Activated naive CD4-positive, alpha-beta T cell treated with anti-CD3 and anti-CD28 coated beads for 36 hours (primary cell): ENCODE results near the gene GSTO1. TPM values are rescaled to one million over a fixed set of nuclear protein-coding genes. Genes with fewer than 3 reads are reported as not detected.

ENCODE experiments used
- CTCF ChIA-PET: fragments of 350-600 bp; sonication (Branson Sonifier 250); formaldehyde crosslinking; loops from one replicate; lab custom pipeline; 2021; ENCODE audit warnings: antibody characterized with exemption; lab: Charles Lee
- DNase-seq: peaks from one replicate; pipeline ENCODE4 v3.0.0-alpha.2; 2020
- H3K27ac Mint-ChIP-seq: one replicate; pipeline ENCODE4 v1.8.0; 2021; ENCODE audit warnings: mild to moderate bottlenecking, mixed read lengths
- H3K27me3 Mint-ChIP-seq: one replicate; pipeline ENCODE4 v1.8.0; 2021; ENCODE audit warnings: low read depth, mixed read lengths
- H3K36me3 Mint-ChIP-seq: one replicate; pipeline ENCODE4 v1.8.0; 2021; ENCODE audit warnings: low read depth, mixed read lengths
- H3K4me1 Mint-ChIP-seq: one replicate; pipeline ENCODE4 v1.8.0; 2021; ENCODE audit warnings: low read depth, mixed read lengths
- H3K4me3 Mint-ChIP-seq: one replicate; pipeline ENCODE4 v1.8.0; 2021; ENCODE audit warnings: mild to moderate bottlenecking, moderate library complexity, mixed read lengths
- H3K9me3 Mint-ChIP-seq: one replicate; pipeline ENCODE4 v1.8.0; 2021; ENCODE audit warnings: mixed read lengths
- intact Hi-C: fragments of 100-400 bp; cut with micrococcal nuclease; formaldehyde crosslinking; loops from one replicate; pipeline ENCODE4 v1.15.1; 2023
- total RNA-seq, 2 experiments: library from RNA; stranded (reverse); gene quantifications; one replicate each; pipeline ENCODE4 v1.2.3, GENCODE V29; 2021

Gene GSTO1
- total RNA-seq, 2 experiments from 2014 or later: 197 to 201 TPM

GRCh38 chr10:104253106-104253505 is 1.6 kb upstream of the GSTO1 start:
- H3K27me3 Mint-ChIP-seq: peaks cover 6% of the 10 kb centered on the region
- intact Hi-C loops: no loop called here
- no peak overlapping the region for H3K4me3 Mint-ChIP-seq
- H3K4me1 Mint-ChIP-seq: peaks cover 36% of the 10 kb centered on the region
- no peaks in the 10 kb centered on the region for H3K9me3 Mint-ChIP-seq
- CTCF ChIA-PET: interaction anchor here (1.0 to 5.0 kb wide), 2 partner anchors 22 to 129 kb away, joined by 4 to 39 read pairs; no protein-coding TSS in a partner anchor
- no peak for DNase-seq
- peaks cover 18% of the 10 kb centered on the region for H3K36me3 Mint-ChIP-seq
- no peak overlapping the region for H3K27ac Mint-ChIP-seq

- peaks cover 24% of the 10 kb centered on the region for H3K36me3 Mint-ChIP-seq
- DNase-seq: no peak
- CTCF ChIA-PET: interaction anchor here (1.0 to 5.0 kb wide), 5 partner anchors 10 to 129 kb away, joined by 4 to 39 read pairs (median 6); no protein-coding TSS in a partner anchor
- H3K27ac Mint-ChIP-seq: peak overlapping the region; percentile 99
- no peaks in the 10 kb centered on the region for H3K9me3 Mint-ChIP-seq
- H3K27me3 Mint-ChIP-seq: peaks cover 4% of the 10 kb centered on the region
- peak overlapping the region; percentile 99 for H3K4me3 Mint-ChIP-seq
- intact Hi-C loops: loop anchor here (1.0 kb wide), 1 partner anchor 22 kb away; the partner anchor contains the start of gene CFAP43
- H3K4me1 Mint-ChIP-seq: peaks cover 43% of the 10 kb centered on the region
Measured at GRCh38 chr10:104253606-104254410, 884 bp upstream of the GSTO1 start.

GRCh38 chr10:104255311-104255981 is 754 bp downstream of the GSTO1 start:
- intact Hi-C loops: loop anchor here (1.0 kb wide), 2 partner anchors 8 to 13 kb away; no protein-coding TSS in a partner anchor
- CTCF ChIA-PET: interaction anchor here (1.7 to 5.0 kb wide), 6 partner anchors 8 to 354 kb away, joined by 4 to 39 read pairs (median 6); partner anchors contain the start of gene SFR1
- peak overlapping the region; percentile 99 for H3K4me3 Mint-ChIP-seq
- DNase-seq: peak; percentile 53
- no peaks in the 10 kb centered on the region for H3K9me3 Mint-ChIP-seq
- no peaks in the 10 kb centered on the region for H3K27me3 Mint-ChIP-seq
- peak overlapping the region; percentile 99 for H3K27ac Mint-ChIP-seq
- H3K36me3 Mint-ChIP-seq: peaks cover 40% of the 10 kb centered on the region
- H3K4me1 Mint-ChIP-seq: peaks cover 59% of the 10 kb centered on the region

- Mint-ChIP-seq H3K4me1 (peaks cover 69% of the 10 kb centered on the region), H3K4me3 (peak overlapping the region; percentile 99), H3K27ac (peak overlapping the region; percentile 99), H3K27me3 (no peaks in the 10 kb centered on the region), H3K36me3 (peaks cover 49% of the 10 kb centered on the region), H3K9me3 (no peaks in the 10 kb centered on the region)
- no peak for DNase-seq
- intact Hi-C loops: no loop called here
- CTCF ChIA-PET: interaction anchor here (0.6 to 5.0 kb wide), 8 partner anchors 10 to 359 kb away, joined by 3 to 39 read pairs (median 5); partner anchors contain the start of gene SFR1
Measured at GRCh38 chr10:104256335-104256961, 1.8 kb downstream of the GSTO1 start.

- intact Hi-C loops: no loop called here
- peak overlapping the region; percentile 17 for H3K4me3 Mint-ChIP-seq
- CTCF ChIA-PET: interaction anchor here (0.7 to 5.0 kb wide), 3 partner anchors 18 to 95 kb away, joined by 3 to 39 read pairs (median 5); no protein-coding TSS in a partner anchor
- H3K9me3 Mint-ChIP-seq: no peaks in the 10 kb centered on the region
- H3K4me1 Mint-ChIP-seq: peaks cover 77% of the 10 kb centered on the region
- no peaks in the 10 kb centered on the region for H3K27me3 Mint-ChIP-seq
- peaks cover 56% of the 10 kb centered on the region for H3K36me3 Mint-ChIP-seq
- H3K27ac Mint-ChIP-seq: peak overlapping the region; percentile 75
- no peak for DNase-seq
Measured at GRCh38 chr10:104257235-104257634, 2.5 kb downstream of the GSTO1 start.

- Mint-ChIP-seq H3K27me3 (no peaks in the 10 kb centered on the region), H3K4me3 (no peak overlapping the region), H3K4me1 (peaks cover 77% of the 10 kb centered on the region), H3K9me3 (no peaks in the 10 kb centered on the region), H3K27ac (peak overlapping the region; percentile 32), H3K36me3 (peaks cover 60% of the 10 kb centered on the region)
- CTCF ChIA-PET: interaction anchor here (0.6 to 6.2 kb wide), 2 partner anchors 16 to 352 kb away, joined by 3 to 33 read pairs; no protein-coding TSS in a partner anchor
- DNase-seq: no peak
- intact Hi-C loops: no loop called here
Measured at GRCh38 chr10:104258209-104258608, 3.5 kb downstream of the GSTO1 start.

- peak overlapping the region; percentile 2 for H3K4me3 Mint-ChIP-seq
- H3K36me3 Mint-ChIP-seq: peaks cover 70% of the 10 kb centered on the region
- CTCF ChIA-PET: interaction anchor here (6.2 kb wide), 1 partner anchor 15 kb away, joined by 33 read pairs; no protein-coding TSS in a partner anchor
- intact Hi-C loops: no loop called here
- DNase-seq: no peak
- H3K27ac Mint-ChIP-seq: peak overlapping the region; percentile 96
- no peaks in the 10 kb centered on the region for H3K27me3 Mint-ChIP-seq
- no peaks in the 10 kb centered on the region for H3K9me3 Mint-ChIP-seq
- peaks cover 77% of the 10 kb centered on the region for H3K4me1 Mint-ChIP-seq
Measured at GRCh38 chr10:104259456-104259855, 4.8 kb downstream of the GSTO1 start.

GRCh38 chr10:104259999-104260774 is 5.5 kb downstream of the GSTO1 start:
- Mint-ChIP-seq H3K9me3 (no peaks in the 10 kb centered on the region), H3K27ac (peak overlapping the region; percentile 96), H3K27me3 (no peaks in the 10 kb centered on the region), H3K4me1 (peaks cover 80% of the 10 kb centered on the region), H3K4me3 (peak overlapping the region; percentile 55), H3K36me3 (peaks cover 71% of the 10 kb centered on the region)
- intact Hi-C loops: loop anchor here (1.0 kb wide), 2 partner anchors 8 to 28 kb away; partner anchors contain the start of gene CFAP43
- DNase-seq: no peak
- CTCF ChIA-PET: interaction anchor here (0.9 to 6.2 kb wide), 3 partner anchors 14 to 91 kb away, joined by 3 to 33 read pairs (median 3); no protein-coding TSS in a partner anchor

- intact Hi-C loops: loop anchor here (1.0 kb wide), 2 partner anchors 8 to 28 kb away; partner anchors contain the start of gene CFAP43
- Mint-ChIP-seq H3K36me3 (peaks cover 71% of the 10 kb centered on the region), H3K27me3 (no peaks in the 10 kb centered on the region), H3K4me1 (peaks cover 85% of the 10 kb centered on the region), H3K4me3 (peak overlapping the region; percentile 55), H3K27ac (peak overlapping the region; percentile 96), H3K9me3 (no peaks in the 10 kb centered on the region)
- CTCF ChIA-PET: interaction anchor here (0.9 to 6.2 kb wide), 3 partner anchors 14 to 91 kb away, joined by 3 to 33 read pairs (median 3); no protein-coding TSS in a partner anchor
- no peak for DNase-seq
Measured at GRCh38 chr10:104260775-104261115, 6.1 kb downstream of the GSTO1 start.

GRCh38 chr10:104262055-104262454 is 7.4 kb downstream of the GSTO1 start:
- H3K27ac Mint-ChIP-seq: peak overlapping the region; percentile 96
- peaks cover 84% of the 10 kb centered on the region for H3K4me1 Mint-ChIP-seq
- CTCF ChIA-PET: interaction anchor here (0.7 to 6.2 kb wide), 4 partner anchors 12 to 132 kb away, joined by 3 to 33 read pairs (median 4); no protein-coding TSS in a partner anchor
- H3K36me3 Mint-ChIP-seq: peaks cover 76% of the 10 kb centered on the region
- DNase-seq: no peak
- intact Hi-C loops: no loop called here
- no peaks in the 10 kb centered on the region for H3K9me3 Mint-ChIP-seq
- no peaks in the 10 kb centered on the region for H3K27me3 Mint-ChIP-seq
- H3K4me3 Mint-ChIP-seq: peak overlapping the region; percentile 38

- Mint-ChIP-seq H3K4me3 (no peak overlapping the region), H3K9me3 (no peaks in the 10 kb centered on the region), H3K27ac (peak overlapping the region; percentile 85), H3K4me1 (peaks cover 75% of the 10 kb centered on the region), H3K27me3 (no peaks in the 10 kb centered on the region), H3K36me3 (peaks cover 70% of the 10 kb centered on the region)
- intact Hi-C loops: loop anchor here (5.0 kb wide), 1 partner anchor 282 kb away; no protein-coding TSS in a partner anchor
- DNase-seq: no peak
- CTCF ChIA-PET: interaction anchor here (1.8 to 2.0 kb wide), 2 partner anchors 9 to 375 kb away, joined by 5 to 7 read pairs; no protein-coding TSS in a partner anchor
Measured at GRCh38 chr10:104264783-104265182, 10.1 kb downstream of the GSTO1 start.
